Measurements from ENCODE around the gene CCDC74A.
"Not testable (repeated sequence)": the region's sequence is repeated elsewhere in the genome, so short reads cannot be mapped to it uniquely, and the experiment has no call there.

Gene CCDC74A

DNA sequence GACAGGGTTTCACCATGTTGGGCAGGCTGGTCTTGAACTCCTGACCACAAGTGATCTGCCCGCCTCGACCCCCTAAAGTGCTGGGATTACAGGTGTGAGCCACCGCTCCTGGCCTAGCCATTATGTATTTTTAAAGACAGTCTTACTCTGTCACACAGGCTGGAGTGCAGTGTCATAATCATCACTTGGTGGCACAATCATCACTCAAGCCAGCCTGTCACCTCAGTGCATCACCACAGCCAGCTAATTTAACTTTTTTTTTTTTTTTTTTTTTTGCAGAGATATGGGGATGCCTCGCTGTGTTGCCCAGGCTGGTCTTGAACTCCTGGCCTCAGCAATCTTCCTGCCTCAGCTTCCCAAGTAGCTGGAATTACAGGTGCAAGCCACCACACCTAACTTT lies 24.1 kb upstream of the CCDC74A start:
- DNase-seq (ENCODE audit: low read depth) = not testable (repeated sequence)

DNA sequence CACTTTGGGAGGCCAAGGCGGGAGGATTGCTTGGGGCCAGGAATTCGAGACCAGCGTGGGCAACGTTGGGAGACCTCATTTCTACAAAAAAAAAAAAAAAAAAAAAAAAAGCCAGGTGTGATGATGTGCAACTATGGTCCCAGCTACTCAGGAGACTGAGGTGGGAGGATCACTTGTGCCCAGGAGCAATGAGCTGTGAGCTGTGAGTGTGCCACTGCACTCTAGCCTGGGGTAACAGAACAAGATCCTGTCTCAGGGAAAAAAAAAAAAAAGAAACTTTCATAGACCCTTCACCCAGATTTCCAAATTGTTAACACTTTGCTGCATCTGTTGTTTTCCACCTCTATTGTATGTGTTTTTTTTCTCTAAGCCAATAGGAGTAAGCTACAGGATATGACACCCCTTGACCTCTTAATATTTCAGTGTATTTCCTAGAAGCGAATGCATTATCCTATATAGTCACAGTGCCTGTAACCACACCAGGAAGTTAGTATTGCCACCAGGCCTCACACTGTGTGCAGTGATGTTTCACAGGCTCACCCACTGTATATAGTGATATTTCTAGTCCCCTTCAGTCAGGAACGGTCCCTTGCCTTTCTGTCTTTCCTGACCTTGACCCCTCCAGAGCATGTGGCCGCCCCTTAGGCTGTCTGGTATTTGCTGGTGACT lies 23.5 kb upstream of the CCDC74A start:
- DNase-seq (ENCODE audit: low read depth) = not testable (repeated sequence)

DNA sequence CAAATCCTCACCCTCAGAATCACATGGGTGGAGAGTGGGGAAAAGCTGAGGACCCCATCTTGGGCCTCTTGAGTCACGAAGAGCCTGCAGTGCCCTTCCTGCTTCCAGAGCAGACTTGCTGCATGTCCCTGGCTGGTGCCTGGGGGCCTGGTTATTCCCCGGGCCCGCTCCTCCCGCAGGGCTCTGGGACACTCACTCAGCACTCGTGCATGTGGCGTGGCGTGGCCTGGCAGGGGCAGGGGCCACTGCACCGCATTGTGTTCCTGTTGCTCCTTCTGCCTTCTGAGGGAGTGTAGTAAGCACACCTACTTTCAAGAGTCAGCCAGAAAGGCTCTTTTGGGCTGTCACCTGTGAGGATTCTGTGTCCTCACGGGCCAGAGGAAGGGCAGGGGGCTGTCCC lies 18.1 kb upstream of the CCDC74A start:
- DNase-seq (ENCODE audit: low read depth) = no peak

DNA sequence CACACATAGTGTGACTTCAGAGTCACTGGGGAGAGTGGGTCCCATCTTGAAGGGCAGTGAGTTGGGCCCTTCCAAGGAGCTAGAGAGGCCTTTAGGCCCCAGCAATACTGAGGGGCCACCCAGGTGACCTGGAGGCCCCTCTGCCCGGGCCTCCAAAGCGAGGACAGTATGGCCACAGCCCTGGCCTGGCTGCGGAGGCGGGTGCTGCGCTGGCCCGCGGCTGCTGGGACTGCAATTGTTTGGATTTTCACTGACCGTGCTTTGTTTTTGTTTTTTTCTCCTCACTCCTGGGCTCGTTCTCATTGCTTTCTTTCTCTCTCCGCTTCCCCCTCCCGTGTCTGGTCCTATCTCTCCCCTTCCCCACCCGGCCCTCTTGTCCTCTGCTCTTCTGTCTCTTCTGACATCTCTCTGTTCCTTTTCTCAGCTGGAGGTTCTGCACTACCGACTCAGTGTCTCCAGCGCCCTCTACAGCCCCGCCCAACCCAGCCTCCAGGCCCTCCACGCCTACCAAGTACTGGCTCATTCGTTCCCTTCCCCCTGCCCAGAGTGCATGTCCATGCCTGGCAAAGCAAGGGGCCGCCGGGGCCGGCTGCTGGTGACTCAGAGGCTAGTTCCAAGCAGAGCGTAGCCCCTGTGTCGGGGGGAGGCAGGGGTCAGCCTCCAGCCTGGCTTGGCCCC lies 16.3 kb upstream of the CCDC74A start:
- not testable (repeated sequence) for DNase-seq (ENCODE audit: low read depth)

DNA sequence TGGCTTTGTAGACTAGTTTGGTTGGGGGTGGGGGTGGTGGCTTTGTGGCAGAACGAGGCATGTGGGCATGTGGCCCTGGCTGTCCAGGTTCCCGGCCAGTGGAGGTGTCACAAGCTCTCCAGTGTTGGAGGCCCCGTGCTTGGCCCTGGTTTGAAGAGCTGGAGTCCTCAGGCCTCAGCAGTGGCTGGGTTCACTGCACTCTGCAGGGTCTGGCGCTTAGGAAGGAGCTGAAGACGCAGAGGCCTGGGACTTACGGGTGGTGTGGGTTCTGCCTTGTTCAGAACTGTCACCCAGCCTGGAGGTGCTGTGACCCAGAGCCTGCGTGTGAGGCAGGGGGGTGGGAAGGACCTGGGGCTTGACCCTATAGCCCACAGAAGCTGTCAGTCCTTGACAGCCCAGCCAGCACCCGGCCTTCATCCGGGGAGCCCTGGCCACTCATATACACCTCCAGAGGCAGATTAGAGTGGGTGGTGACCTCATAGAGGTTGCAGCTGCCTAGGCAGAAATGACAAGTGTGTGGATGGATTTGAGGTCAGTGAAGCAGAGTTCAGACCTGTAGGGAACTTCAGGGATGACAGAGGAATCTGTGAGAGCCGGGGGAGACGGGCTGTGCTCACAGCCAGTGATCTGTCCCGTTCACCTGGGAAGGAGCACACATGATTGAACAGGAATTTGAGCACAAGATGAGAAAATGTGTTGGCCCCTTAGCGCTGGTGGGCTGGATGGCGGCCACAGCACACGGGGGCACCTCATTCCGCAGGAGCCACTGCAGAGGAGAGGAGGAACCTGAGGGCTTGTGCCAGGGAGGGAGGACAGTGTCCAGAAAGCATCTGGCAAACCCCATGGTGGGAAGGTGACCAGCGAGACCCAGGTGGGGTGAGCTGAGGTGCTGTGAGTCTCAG lies 15.5 kb upstream of the CCDC74A start:
- not testable (repeated sequence) for DNase-seq (ENCODE audit: low read depth)

DNA sequence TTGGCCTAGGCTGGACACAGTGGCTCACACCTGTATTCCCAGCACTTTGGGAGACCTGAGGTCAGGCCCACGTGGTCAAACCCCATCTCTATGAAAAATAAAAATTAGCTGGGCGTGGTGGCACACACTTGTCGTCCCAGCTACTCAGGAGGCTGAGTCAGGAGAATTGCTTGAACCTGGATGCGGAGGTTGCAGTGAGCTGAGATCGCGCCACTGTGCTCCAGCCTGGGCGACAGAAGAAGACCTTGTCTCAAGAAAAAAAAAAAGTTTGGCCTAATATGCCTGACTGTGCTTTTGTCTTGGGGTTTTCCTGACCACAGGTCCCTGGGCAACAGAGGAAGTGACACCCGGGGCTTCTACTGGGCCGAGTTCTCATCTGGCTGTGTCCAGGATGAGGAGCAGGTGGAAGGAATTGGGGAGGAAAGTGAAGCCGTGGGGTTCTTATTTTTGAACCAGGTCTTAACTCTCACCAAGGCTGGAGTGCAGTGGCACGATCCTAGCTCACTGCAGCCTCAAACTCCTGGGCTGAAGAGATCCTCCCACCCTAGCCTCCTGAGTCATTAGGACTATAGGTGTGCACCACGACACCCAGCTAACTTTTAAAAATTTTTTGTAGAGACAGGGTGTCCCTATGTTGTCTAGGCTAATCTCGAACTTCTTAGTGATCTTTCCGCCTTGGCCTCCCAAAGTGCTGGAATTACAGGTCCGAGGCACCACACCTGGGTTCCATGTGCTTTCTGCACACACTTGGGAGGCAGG lies 13.1 kb upstream of the CCDC74A start:
- not testable (repeated sequence) for DNase-seq (ENCODE audit: low read depth)

DNA sequence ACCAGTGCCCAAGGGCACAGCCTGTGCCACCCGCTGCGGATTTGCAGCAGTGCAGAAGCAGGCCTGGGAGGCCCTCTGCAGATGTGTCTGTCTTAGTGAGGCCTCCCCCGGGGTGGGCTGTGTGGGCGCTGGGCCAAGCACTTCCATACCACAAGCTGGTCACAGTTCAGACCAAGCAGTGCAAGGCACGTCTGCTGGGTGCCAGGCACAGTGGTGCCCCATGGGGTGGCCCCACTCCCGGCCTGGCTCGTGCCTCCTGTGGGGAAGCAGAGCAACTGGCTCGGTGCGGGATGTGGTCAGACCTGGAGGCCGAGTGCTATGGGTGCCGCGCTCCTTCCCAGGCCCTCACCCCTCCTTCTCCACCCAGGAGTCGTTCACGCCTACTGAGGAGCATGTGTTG lies 12.5 kb upstream of the CCDC74A start:
- not testable (repeated sequence) for DNase-seq (ENCODE audit: low read depth)

DNA sequence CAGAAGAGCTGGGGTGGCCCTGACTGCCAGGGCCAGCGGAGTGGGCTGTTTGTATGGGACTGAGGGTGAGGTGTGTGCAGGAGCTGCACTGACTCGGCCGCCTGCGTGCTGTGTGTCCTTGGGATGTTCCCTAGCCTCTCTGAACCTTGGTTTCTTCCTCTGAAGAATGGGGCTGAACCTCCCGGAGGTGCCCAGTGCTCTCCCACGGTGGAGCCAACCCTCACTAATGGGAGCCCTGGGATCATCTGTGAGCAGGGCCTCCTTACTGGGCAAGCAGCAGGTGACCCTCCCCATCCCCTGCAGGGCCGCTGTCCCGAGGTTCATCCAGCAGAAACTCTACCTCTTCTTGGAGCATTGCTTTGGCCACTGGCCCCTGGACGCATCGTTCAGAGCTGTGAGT lies 11.7 kb upstream of the CCDC74A start:
- DNase-seq (ENCODE audit: low read depth) = no peak

DNA sequence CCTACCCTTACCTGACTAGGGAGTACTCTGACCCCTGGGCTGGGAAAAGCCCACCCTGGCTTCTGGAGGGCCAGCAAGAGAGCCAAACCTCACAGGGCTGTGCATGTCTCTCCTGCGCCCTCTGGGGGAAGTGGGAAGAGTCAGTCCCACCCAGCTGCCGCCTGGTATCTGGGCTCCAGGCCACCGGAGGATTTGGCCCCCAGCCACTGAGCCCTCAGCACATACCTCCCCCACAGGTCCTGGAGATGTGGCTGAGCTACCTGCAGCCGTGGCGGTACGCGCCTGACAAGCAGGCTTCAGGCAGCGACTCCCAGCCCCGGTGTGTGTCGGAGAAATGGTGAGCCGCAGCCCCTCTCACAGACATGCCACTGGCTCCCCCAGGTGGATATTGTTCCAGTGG lies 11.1 kb upstream of the CCDC74A start:
- not testable (repeated sequence) for DNase-seq (ENCODE audit: low read depth)

DNA sequence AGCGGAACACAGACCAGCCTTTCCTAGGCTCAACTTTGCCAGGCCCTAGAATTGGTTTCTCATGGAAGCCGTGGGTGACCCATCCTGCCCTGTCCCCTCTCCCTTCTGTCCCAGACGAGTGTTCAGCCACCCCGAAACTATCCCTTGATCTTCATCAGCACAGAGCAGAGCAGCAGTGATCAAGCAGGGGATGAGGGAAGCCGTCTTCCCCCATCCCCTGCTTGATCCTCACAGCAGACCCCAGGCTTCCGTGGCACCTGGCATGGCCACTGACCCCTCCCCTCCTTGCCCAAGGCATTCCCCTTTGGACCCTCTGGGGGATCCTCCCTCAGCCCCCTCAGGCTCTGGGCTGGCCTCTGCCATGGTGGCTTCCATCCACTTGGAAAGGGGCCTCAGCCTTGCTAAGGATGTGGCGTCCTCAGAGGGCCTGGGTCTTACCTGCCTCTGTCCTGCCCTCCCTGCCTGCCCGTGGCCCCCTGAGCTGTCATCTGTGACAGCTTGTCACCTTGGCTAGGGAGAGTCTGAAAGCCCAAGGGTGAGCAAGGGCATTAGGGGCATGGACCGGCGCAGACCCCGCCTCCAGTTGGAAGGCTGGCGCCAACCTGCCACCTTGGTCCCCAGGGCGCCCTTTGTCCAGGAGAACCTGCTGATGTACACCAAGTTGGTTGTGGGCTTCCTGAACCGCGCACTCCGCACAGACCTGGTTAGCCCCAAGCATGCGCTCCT lies 10.4 kb upstream of the CCDC74A start:
- no peak for DNase-seq (ENCODE audit: low read depth)

DNA sequence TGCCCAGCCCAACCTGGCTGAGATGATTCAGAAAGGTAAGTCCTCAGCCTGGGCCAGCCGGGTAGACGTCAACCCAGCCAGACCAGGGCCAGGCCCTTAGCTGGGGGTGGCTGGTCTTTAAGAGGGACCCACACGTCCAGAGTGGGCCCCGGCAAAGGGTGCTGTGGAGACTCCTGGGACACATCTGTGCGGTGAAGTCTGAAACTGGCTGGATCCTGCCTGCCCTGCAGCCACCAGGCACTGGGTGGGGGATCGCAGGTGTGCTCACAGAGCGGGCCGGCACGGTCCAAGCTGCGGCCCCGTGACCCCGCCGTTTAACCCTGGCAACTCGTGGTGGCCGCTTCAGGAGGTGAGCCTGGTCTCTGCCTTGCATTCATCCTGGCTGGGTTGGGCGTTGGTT lies 9.8 kb upstream of the CCDC74A start:
- DNase-seq (ENCODE audit: low read depth) = not testable (repeated sequence)

DNA sequence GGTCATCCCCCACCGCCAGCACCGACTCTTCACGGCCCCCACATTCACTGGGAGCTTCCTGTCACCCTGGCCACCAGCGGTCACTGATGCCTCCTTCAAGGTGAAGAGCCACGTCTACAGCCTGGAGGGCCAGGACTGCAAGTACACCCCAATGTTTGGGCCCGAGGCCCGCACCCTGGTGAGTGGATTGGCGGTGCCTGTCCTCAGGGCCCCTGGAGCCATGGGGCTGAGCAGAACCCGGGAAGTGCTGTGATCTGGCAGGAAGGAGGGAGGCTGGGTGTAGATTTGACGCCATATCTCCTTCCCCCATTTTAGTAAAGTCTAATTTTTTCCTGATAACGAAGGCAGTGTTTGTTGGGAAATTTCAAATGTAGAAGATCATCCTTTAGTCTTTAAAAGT lies 9.2 kb upstream of the CCDC74A start:
- DNase-seq (ENCODE audit: low read depth) = not testable (repeated sequence)

DNA sequence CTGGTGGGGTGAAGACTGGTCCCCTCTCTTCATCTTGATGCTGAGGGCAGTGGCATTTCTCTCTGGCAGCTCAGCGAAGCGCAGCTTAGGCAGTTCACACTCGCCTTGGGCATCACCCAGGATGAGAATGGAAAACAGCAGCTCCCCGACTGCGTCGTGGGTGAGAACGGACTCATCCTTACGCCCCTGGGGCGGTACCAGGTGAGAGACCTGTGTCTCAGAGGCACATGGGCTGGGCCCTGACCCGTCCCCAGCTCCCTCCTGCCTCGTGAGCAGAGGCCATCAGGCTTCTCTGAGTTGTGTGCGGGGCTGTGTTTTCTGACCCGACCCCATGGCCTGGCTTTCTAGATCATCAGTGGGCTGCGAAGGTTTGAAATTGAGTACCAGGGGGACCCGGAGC lies 8.2 kb upstream of the CCDC74A start:
- no peak for DNase-seq (ENCODE audit: low read depth)

DNA sequence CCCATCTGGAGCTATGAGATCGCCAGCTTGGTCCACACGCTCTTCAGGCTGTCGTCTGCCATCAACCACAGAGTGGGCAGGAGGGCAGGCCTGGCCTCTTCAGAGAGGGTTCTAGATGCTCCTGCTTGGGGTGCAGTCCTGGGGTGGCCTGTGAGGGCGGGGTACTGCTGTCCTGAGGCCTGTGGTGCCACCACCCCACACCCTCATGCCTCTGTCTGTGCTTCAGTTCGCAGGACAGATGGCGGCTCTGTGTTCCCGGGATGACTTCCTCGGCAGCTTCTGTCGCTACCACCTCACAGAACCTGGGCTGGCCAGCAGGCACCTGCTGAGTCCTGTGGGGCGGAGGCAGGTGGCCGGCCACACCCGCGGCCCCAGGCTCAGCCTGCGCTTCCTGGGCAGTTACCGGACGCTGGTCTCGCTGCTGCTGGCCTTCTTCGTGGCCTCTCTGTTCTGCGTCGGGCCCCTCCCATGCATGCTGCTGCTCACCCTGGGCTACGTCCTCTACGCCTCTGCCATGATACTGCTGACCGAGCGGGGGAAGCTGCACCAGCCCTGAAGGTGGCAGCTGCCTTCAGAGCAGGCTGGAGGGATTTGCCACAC lies 7.7 kb upstream of the CCDC74A start:
- not testable (repeated sequence) for DNase-seq (ENCODE audit: low read depth)

DNA sequence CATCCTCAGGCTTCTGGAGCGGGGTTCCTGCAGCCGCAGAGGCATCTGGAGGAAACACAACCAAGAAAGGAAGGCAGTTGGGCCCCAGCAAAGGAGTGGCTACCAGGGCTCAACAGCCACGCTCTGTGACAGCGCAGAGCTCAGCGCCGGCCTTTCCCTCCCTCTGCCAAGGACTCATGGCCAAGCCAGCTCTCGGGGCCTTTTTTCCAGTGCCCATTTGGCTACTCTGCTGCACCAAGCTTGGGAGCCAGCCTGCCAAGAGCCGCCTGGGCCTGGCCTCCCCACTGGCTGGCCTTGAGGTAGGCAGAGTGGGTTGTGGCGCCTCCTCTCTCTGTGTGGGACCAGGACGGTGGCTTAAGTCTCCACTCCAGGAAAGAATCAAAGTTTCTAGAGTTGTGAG lies 7.2 kb upstream of the CCDC74A start:
- no peak for DNase-seq (ENCODE audit: low read depth)

DNA sequence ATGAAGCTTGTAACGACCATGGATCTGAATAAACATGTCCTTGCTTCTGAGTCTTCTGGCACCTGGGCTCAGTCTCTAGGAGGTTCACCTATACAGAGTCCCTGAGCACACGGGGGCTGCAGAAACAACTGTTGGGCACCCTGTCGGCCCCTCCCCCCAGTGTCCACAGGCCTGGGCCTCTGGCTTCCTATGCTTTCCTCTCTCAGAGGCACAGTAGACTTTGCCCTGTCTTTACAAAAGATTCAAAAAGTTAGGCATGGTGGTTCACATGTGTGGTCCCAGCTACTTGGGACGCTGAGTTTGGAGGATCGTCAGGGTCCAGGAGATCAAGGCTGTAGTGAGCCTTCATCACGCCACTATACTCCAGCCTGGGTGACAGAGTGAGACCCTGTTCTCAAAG lies 6.2 kb upstream of the CCDC74A start:
- not testable (repeated sequence) for DNase-seq (ENCODE audit: low read depth)

DNA sequence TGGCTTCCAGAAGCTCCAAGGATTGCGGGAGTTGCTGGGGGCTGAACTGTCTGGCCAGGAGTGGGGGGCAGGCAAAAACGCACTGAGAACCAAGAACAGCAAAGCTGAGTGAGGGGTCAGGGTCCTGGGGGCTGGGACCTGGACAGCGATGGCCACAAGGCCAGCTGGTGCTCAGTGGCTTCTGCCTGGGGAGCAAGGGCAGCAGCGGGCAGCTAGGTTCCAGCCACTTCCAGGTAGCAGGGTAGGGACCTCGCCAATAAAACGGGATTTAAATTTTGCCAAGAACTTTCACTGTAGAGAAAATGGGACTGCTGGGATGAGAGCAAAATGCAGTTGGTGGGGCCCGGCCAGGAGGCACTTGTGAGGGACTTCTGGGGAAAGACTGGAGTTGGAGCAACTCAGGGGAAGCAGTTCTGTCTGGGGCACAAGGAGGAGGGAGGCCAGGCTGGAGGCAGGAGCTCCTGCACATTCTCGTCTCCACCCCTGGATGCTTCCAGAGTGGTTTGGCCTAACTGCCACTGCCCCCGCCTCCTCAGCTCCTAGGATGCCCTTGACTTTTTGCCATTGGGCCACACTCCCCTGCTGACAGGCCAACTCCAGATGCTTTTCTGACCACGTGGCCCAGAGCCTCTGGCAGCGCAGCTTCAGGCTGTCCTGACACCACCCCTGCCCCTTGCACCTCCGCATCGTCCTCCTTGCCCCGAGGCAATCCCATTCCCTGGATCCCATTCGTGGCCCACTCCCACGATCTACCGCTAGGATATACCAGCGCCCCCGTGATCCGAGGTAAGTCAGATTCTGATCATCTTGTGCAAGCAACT lies 5.5 kb upstream of the CCDC74A start:
- no peak for DNase-seq (ENCODE audit: low read depth)

DNA sequence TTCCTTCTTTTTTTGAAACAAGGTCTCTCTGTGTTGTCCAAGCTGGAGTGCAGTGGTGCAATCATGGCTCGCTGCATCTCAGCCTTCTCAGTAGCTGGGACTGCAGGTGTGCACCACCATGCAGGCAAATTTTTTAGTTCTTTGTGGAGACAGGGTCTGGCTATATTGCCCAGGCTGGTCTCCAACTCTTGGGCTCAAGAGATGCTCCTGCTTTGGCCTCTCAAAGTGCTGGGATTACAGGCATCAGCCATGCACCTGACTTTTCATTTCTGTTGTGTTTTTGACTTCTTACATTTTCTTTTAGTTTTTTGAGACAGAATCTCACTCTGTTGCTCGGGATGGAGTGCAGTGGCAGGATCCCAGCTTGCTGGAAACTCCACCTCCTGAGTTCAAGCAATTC lies 2.4 kb upstream of the CCDC74A start:
- not testable (repeated sequence) for DNase-seq (ENCODE audit: low read depth)

DNA sequence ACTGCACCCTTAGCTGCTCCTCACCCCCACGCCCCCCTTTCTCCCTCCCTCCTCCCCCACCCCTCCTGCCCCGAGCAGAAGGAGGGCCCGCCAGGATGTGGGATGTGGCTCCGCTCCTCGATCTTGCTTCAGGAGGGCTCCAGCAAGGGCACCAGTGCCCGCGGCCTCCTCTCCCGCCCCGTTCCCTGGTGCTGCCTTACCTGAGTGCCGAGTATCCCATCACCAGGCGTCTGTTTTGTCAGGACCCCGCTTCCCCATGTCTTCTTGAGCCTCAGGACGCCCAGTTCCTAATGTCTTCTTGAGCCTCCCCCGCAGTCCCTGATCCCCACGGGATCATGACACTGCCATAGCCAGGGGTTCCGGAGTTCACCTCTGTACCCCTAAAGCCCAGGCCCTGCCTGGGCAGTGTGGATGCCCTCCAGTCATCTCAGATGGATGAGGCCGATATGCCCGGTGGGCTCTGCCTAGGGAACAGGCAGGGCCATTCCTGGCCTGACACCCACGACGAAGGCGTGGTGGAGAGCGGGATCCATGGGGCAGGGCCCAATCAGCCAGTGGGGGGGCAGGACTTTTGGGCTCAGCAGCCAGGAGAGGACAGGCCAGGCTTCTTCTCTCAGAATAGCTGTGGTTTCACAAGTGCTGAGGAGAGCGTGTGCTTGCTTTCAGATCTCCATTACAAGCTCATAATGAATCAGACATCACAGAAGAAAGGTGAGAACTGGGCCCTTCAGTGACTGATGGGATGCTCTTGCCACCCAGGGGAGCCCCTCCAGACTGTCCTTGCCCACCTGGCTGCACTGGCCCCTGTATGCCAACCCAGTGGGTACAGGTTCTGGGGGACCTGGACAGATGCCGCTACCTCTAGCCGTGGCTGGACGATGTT lies 1.5 kb downstream of the CCDC74A start:
- DNase-seq (ENCODE audit: low read depth) = not testable (repeated sequence)
